ENCODE measurements around the gene BPIFA2. TPM values are rescaled to one million over a fixed set of nuclear protein-coding genes. Genes with fewer than 3 reads are reported as not detected.

BPIFA2 gene
- total RNA-seq, 1 donor from 2014 or later, result not detected

DNA sequence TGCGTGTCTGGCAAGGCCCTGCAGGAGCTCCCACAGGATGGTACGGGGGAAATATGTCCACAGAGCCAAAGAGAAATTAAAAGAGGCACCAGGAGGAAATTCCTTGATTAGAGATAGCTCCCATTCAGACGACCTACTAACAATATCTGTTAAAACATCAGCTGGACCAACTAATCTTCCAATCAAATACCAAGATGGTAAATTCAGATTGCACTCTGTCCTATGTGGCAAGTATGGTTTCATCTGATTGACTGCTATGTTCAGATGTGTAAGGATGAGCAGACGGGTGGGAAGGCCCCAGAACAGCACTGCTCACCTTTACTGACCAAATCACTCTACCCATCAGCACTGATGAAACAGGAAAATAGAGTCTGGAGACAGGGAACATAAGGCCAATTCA, 19.5 kb downstream of the BPIFA2 start:
- H3K4me3 ChIP-seq, result no peak overlapping the region
- ATAC-seq (no peak), DNase-seq (no peak)
- TF ChIP-seq, protein P1, sequence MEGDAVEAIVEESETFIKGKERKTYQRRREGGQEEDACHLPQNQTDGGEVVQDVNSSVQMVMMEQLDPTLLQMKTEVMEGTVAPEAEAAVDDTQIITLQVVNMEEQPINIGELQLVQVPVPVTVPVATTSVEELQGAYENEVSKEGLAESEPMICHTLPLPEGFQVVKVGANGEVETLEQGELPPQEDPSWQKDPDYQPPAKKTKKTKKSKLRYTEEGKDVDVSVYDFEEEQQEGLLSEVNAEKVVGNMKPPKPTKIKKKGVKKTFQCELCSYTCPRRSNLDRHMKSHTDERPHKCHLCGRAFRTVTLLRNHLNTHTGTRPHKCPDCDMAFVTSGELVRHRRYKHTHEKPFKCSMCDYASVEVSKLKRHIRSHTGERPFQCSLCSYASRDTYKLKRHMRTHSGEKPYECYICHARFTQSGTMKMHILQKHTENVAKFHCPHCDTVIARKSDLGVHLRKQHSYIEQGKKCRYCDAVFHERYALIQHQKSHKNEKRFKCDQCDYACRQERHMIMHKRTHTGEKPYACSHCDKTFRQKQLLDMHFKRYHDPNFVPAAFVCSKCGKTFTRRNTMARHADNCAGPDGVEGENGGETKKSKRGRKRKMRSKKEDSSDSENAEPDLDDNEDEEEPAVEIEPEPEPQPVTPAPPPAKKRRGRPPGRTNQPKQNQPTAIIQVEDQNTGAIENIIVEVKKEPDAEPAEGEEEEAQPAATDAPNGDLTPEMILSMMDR (IDR thresholded peaks at IDR 0.05), result no peak
- no peaks in the 10 kb centered on the region for H3K36me3 ChIP-seq
- H3K4me1 ChIP-seq, result no peaks in the 10 kb centered on the region
- H3K9me3 ChIP-seq, result no peaks in the 10 kb centered on the region
- intact Hi-C loops (cut with DNase I), result no loop called here
- H3K27ac ChIP-seq, result no peak overlapping the region
- H3K27me3 ChIP-seq (ENCODE audit: low read depth), result no peaks in the 10 kb centered on the region

DNA sequence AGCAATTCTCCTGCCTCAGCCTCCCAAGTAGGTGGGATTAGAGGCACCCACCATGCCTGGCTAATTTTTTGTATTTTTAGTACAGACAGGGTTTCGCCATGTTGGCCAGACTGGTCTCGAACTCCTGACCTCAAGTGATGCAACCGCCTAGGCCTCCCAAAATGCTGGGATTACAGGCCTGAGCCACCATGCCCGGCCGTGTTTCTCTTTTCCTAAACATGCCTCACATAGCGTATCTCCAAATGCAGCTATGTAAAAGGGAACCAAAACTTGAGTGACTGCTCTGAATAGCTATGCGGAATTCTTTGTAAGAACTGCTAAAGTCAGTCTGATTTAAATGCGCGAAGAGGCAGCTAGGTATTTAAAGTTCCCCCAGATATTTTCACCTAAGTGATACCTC, 20.5 kb downstream of the BPIFA2 start:
- Histone ChIP-seq H3K4me1 (no peaks in the 10 kb centered on the region), H3K36me3 (no peaks in the 10 kb centered on the region), H3K9me3 (no peaks in the 10 kb centered on the region), H3K4me3 (no peak overlapping the region), H3K27me3 (ENCODE audit: low read depth) (no peaks in the 10 kb centered on the region), H3K27ac (no peak overlapping the region)
- intact Hi-C loops (cut with DNase I), result no loop called here
- TF ChIP-seq, protein P1 (IDR thresholded peaks at IDR 0.05), result no peak
- DNase-seq (no peak), ATAC-seq (no peak)

DNA sequence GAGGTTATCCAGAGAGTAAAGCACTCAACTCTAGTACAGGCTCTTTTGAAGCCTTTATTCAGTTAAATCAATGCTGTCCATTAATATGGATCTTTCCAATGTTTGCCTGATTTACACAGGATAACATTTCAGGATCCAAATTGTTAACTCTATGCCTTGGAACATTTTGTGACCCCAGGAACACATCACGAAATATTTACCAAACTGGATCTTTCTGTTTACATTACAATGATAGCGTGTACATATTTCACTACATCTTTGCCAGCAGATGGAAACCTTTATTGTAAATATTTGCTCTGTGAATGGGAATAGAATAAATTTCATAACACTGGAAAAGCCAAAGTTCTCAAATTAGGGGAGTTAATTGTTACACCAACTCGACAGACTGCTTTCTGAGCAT, 23.5 kb downstream of the BPIFA2 start:
- DNase-seq (no peak), ATAC-seq (peak in 1 of 2 donors; percentile 16)
- H3K27me3 ChIP-seq (ENCODE audit: low read depth), result no peaks in the 10 kb centered on the region
- no peak overlapping the region for H3K4me3 ChIP-seq
- H3K36me3 ChIP-seq, result no peaks in the 10 kb centered on the region
- intact Hi-C loops (cut with DNase I), result no loop called here
- TF ChIP-seq, protein P1 (IDR thresholded peaks at IDR 0.05), result no peak
- no peaks in the 10 kb centered on the region for H3K4me1 ChIP-seq
- H3K9me3 ChIP-seq, result no peaks in the 10 kb centered on the region
- H3K27ac ChIP-seq, result no peak overlapping the region

DNA sequence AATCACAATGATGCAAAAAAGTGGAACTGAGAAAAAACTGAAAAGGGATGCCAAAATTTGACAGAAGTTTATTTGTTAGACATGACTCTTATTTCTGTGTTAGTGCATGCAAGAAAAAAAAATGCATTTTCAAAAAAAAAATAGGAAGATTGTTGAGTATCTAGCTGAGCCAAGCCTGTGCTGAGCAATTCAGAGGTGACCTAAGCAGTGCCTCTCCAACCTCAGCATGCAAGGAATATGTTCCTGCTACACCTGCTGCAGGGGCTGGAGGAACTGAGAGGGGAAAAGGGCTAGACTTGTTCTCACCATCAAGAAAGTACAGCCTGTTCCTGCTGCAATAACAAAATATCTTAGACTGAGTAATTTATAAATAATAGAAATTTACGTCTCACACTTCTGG, 24.0 kb downstream of the BPIFA2 start:
- Histone ChIP-seq H3K4me3 (no peak overlapping the region), H3K27ac (no peak overlapping the region), H3K9me3 (no peaks in the 10 kb centered on the region), H3K27me3 (ENCODE audit: low read depth) (no peaks in the 10 kb centered on the region), H3K36me3 (no peaks in the 10 kb centered on the region), H3K4me1 (no peaks in the 10 kb centered on the region)
- ATAC-seq, result no peak
- intact Hi-C loops (cut with DNase I), result no loop called here
- no peak for DNase-seq
- TF ChIP-seq, protein P1 (IDR thresholded peaks at IDR 0.05), result no peak

DNA sequence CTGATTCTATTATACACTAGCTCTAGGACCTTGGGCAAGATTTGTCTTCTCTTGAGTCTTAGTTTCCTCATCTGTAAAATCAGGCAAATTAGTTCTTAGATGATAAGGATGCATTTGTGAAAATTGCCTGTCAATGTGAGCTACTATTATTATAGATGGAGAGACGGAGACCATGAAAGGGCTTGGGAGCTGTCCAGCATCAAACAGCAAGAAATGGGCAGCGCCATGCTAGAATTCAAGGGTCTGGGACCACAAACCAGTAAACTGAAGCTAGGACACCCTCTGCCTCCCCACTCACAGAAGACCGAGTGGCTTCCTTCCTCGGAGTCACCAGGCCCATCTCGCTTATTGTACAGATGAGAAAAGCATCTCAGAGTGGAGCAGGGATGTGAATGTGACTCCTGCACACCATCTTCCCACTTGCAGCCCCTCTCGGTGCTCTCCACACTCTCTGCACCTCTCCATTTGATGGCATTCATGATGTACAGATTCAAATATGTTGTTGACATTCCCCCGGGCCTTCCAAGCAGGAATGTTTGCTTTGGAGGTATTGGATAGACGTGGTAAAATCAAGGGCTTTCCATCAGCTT, 25.0 kb downstream of the BPIFA2 start:
- intact Hi-C loops (cut with DNase I), result no loop called here
- ATAC-seq, result no peak
- no peaks in the 10 kb centered on the region for H3K9me3 ChIP-seq

More for the DNA sequence above, 25.0 kb downstream of the BPIFA2 start:
- Histone ChIP-seq H3K36me3 (no peaks in the 10 kb centered on the region), H3K4me3 (no peak overlapping the region), H3K27me3 (ENCODE audit: low read depth) (no peaks in the 10 kb centered on the region), H3K4me1 (no peaks in the 10 kb centered on the region), H3K27ac (no peak overlapping the region)
- no peak for DNase-seq
- TF ChIP-seq, protein P1 (IDR thresholded peaks at IDR 0.05), result no peak

All from lower lobe of right lung (tissue), 2 donors.